Activated CD4-positive, CD25-positive, alpha-beta regulatory T cell (primary cell): ENCODE results near the gene THBS3.
"Not testable (repeated sequence)": the region's sequence is repeated elsewhere in the genome, so short reads cannot be mapped to it uniquely, and the experiment has no call there.

Experiments
- DNase-seq, 4 experiments: peaks; one replicate each; lab custom pipeline; 2025; lab: John Stamatoyannopoulos, UW

Gene THBS3

GRCh38 chr1:155155996-155156643 lies 51.6 kb downstream of the THBS3 start:
- not testable (repeated sequence) for DNase-seq
